NCI-H1048 (cell line): Measurements from ENCODE around the gene SVOPL.

Source experiments
- DNase-seq: peaks from one replicate; lab custom pipeline; 2025; lab: John Stamatoyannopoulos, UW

The SVOPL gene

DNA sequence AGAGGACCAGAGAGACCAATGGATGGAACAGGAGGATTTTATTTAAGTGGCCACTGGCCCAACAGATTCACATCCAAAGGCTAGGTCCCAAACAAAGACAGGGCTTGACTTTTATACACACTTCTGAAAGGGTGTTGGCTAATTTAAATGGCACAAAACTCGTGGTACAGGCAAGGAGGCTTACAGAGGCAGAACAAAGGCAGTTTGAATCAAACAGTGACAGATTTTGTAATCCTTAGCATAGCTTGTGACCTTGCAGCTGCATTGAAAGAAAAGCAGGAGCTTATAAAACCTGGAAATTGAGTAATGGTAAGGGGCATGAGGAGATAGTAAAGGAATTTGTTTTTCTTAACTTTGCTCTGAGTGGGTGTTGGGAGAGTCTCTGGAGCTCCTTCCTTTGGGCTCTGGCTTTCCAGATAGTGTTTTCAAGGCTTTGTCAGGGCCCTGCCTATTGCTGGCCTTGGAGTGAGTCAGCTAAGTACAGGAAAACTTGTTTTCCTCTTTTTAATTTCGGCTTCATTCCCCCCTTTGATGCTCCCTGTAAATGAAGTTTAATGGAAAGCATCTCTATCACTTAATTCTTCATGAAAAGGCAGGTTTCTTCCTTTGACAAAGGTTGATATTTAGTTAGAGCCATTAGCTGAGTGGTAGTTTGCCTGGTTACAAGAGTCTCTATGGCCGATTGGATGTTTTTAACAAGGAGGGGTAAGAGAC is 144.2 kb downstream of the SVOPL start:
- DNase-seq, result no peak

DNA sequence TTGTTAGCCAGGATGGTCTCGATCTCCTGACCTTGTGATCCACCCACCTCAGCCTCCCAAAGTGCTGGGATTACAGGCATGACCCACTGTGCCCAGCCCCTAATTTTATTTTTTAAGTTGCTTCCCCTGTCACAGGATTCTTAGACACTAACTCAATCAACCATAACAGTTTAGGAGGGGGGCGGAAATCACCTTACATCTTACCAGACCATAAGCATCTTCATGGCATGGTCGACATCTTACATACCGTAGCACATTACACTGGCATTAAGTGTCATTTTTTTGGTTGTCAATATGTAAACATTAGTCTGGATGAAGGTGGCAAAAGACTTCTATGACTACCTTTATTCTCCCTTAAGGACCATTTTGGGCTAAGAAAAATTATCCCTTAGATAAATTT is 145.5 kb downstream of the SVOPL start:
- no peak for DNase-seq

DNA sequence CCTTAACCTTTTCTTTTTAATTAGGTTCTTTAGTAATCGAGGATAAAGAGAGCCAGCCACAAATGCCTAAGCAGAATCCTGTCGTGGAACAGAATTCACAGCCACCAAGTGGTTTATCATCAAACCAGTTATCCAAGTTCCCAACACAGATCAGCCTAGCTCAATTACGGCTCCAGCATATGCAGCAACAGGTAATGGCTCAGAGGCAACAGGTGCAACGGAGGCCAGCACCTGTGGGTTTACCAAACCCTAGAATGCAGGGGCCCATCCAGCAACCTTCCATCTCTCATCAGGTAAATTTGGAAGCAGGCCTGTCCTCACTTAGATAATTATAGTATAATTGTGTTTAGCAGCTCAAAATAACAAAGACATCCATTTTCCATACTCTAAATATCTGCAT is 146.5 kb downstream of the SVOPL start:
- DNase-seq, result no peak

DNA sequence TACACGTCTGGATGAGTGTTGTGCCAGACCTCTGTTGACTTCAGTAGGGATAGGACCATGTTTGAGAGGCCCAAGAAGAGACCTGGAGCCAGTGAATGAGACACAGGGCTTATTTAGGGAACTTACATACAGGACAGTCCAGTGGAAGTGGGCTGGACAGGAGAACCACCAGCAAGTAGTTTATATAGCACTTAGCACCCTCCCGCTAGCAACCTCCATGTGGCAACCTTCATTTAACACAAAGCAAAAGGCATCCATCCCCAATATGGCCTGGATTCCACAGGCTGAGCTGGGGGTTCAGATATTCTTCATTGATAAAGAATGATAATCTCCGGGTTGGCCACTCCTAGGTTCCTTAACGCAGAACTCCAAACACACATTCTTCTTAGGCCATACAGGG is 147.4 kb downstream of the SVOPL start:
- no peak for DNase-seq

DNA sequence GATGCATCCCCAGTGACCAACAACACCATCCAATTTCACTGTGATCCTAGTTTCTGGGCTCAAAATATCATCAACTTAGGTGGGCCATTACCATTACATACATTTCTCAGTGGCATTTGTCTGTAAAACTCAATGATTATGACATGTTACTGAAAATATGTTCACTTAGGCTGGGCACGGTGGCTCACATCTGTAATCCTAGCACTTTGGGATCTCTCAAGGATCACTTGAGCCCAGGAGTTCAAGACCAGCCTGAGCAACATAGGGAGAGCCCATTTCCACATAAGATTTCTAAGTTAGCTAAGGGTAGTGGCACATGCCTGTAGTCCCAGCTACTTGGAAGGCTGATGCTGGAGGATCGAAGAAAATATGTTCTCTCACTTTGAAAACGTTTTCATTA is 150.1 kb downstream of the SVOPL start:
- no peak for DNase-seq

DNA sequence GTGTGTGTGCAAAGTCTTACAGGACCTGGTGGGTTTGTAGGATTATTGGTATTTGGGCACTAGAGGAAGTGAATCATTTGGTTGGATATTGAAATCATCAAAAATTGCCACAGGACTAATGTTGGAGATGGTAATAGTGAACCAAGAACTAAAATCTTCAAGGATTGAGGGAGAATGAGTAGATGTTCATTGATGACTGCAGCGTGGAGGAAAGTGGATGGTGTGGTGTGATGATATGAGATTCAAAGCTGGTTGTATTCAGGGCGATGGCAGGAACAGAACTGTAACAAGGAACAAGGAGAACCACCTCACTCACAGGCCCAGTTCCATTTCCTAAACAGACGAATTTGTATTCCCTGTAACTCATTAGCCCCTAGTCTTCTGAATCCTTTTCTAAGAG is 150.8 kb downstream of the SVOPL start:
- no peak for DNase-seq

DNA sequence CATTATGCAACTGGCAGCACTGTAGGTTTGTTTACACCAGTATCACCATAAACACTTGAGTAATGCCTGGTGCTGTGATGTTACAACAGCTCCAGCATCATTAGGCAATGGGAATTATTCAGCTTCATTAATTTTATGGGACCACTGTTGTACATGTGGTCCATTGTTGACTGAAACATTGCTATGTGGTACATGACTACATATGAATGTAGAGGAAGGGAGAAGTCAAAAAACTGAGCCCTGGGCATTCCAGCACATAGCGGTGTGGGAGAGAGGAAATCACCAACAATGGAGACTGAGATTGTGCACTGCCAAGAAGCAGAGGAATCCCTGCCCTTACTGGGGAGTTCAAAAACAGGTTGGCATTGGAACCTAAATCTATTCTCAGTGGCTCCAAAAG is 152.1 kb downstream of the SVOPL start:
- no peak for DNase-seq

DNA sequence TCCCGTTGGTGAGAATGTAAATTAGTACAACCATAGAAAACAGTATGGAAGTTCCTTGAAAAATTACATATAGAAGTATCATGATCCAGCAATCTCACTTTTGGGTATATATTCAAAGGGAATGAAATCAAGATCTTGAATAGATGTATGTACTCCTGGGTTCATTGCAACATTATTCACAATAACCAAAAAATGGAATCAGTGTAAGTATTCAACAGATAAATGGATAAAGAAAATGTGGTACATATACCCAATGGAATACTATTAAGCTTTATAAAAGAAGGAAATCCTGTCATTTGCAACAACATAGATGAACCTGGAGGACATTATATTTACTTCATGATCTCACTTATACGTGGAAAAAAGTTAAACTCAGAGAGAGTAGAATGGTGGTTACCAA is 154.3 kb downstream of the SVOPL start:
- DNase-seq, result no peak

DNA sequence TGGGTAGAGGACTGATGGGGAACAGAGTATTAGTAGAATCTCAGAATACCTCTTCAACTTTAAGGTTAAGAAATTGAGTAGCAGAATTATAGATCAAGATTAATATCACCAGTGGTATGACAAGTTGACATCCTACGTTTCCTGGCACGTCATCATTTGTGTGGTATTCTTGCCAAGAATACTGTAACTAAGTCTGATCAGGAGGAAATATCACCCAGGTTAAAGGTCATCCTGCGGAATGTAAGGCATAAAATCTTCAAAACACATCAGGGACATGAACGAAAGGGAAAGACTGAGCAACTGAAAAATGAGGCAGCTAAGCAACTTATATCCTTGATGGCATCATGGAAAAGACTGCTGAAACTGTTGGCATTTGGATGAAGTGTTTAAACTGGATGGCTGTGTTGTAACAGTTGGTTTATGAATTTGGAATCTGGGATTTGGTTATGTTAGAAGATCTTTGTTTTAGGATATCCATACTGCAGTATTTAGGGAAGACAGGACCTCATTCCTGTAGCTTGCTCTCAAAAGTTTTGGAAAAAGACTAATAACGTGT is 155.0 kb downstream of the SVOPL start:
- no peak for DNase-seq

DNA sequence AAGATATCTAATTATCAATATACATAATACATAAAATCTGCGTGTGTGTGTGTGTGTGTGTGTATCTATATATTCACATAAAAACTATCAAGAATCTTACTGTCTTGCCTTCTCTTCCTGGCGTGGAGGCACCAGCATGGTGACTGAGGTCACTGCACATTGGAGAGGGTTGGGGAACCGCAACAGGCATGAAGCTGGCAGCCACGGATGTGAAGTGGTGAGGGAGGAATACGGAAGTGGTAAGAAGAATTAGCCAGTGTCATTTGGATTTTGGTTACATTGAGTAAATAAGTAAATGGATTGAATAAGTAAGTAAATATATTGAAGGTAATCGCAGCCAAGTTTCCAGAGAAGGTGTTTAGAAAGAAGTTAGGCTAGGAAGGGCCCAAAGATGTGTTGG is 156.0 kb downstream of the SVOPL start:
- DNase-seq, result no peak
